ENCODE results near the gene FRMD5. TPM values are rescaled to one million over a fixed set of nuclear protein-coding genes. Genes with fewer than 3 reads are reported as not detected.

The FRMD5 gene
- total RNA-seq, 1 donor from 2014 or later = 9.9 TPM

DNA sequence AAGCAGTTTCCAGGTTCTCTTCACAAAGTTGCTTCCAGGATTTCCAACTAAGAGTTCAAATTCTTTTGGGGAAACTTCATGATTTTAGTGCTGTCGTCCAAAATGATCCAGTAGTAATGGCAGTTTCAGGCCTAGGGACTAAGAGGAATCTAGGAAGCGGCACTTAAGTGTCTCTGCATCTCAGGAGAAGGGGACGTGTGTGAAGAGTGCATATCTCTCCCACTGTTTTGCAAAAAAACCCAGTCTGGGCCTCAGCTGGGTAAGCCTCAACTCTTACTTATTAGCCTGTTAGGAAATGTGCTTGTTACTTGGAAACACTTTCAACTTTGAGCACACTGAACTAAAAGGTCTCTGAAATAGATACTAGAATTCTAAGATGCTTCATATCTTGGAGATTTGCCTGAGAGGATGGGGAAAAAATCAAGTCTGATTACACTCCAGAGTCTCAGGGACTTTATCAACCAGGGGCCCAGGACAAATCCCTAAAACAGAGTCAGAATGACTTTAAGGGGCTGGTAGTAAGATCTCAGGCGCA is 286.5 kb downstream of the FRMD5 start:
- TF ChIP-seq, protein P1, sequence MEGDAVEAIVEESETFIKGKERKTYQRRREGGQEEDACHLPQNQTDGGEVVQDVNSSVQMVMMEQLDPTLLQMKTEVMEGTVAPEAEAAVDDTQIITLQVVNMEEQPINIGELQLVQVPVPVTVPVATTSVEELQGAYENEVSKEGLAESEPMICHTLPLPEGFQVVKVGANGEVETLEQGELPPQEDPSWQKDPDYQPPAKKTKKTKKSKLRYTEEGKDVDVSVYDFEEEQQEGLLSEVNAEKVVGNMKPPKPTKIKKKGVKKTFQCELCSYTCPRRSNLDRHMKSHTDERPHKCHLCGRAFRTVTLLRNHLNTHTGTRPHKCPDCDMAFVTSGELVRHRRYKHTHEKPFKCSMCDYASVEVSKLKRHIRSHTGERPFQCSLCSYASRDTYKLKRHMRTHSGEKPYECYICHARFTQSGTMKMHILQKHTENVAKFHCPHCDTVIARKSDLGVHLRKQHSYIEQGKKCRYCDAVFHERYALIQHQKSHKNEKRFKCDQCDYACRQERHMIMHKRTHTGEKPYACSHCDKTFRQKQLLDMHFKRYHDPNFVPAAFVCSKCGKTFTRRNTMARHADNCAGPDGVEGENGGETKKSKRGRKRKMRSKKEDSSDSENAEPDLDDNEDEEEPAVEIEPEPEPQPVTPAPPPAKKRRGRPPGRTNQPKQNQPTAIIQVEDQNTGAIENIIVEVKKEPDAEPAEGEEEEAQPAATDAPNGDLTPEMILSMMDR (IDR thresholded peaks at IDR 0.05; ENCODE audit: insufficient read depth, low read length, poor library complexity, severe bottlenecking) = no peak
- no peak overlapping the region for H3K4me3 ChIP-seq (ENCODE audit: low read depth, low read length)
- DNase-seq (ENCODE audit: low read depth) = no peak
- H3K27me3 ChIP-seq (ENCODE audit: control insufficient read depth, insufficient read depth, low read length) = no peaks in the 10 kb centered on the region
- H3K36me3 ChIP-seq (ENCODE audit: control insufficient read depth, insufficient read depth, low read length) = no peaks in the 10 kb centered on the region

DNA sequence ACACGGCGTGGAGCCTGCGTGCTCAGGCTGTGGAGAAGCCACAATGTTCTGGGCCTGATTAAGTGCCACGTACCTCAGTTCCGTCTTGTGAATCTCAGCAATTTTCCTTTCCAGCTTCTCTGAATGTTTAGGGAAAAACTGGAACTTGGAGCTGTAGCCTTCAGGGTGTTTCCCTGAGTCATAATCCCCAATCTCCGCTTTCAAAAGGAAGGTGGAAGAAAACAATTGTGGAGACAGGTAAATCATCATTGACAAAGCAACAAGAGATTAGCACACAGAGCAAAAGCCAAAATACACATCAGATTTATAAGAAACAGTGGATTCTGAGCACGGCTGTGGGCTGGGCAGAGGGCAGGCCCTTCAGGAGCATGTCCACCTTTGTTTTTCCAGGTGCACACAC is 289.3 kb downstream of the FRMD5 start:
- no peak for DNase-seq (ENCODE audit: low read depth)
- Histone ChIP-seq H3K4me3 (ENCODE audit: low read depth, low read length) (no peak overlapping the region), H3K27me3 (ENCODE audit: control insufficient read depth, insufficient read depth, low read length) (no peaks in the 10 kb centered on the region), H3K36me3 (ENCODE audit: control insufficient read depth, insufficient read depth, low read length) (peaks cover 1% of the 10 kb centered on the region)
- TF ChIP-seq, protein P1 (IDR thresholded peaks at IDR 0.05; ENCODE audit: insufficient read depth, low read length, poor library complexity, severe bottlenecking) = no peak

DNA sequence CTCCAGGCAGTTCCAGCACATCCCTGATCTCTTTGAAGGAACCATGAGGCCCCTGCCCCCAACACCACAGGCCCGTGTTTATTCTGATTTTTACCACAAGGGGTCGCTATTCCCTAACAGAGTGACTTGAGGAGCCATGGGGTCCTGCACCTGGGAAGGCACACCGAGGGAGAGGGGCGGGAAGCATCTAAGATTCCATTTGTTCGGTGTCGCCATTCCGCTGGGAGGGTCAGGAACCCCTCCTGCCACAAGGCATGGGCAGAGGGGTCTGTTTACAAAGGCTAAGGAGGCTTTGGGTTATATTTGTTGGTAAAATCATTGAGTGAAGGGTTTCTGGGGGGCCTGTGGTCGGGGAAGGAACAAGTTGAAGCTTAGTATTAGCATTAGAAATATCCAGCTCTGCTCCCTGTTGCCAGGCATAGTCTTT is 291.2 kb downstream of the FRMD5 start:
- H3K4me3 ChIP-seq (ENCODE audit: low read depth, low read length) = no peak overlapping the region
- no peaks in the 10 kb centered on the region for H3K27me3 ChIP-seq (ENCODE audit: control insufficient read depth, insufficient read depth, low read length)
- TF ChIP-seq, protein P1 (IDR thresholded peaks at IDR 0.05; ENCODE audit: insufficient read depth, low read length, poor library complexity, severe bottlenecking) = peak; percentile 80
- DNase-seq (ENCODE audit: low read depth) = no peak
- peaks cover 1% of the 10 kb centered on the region for H3K36me3 ChIP-seq (ENCODE audit: control insufficient read depth, insufficient read depth, low read length)

DNA sequence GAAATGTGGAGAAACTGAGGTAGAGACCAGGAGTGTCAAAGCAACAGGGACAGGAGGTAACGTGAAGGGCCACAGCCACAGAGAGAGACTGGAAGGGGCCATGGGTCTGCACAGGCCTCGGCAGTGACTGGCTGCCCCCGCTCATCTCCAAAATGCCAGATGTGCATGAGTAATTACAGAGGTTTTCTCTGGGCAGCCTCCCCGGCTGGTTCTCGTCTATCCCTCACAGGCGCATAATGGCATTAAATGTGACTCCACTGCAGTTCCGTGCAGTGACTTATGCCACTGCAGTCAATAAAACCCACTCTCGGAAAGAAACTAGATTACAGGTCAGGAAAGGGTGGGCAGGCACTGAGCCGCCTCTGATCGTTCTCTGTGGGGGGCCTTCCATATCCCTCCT is 293.6 kb downstream of the FRMD5 start:
- TF ChIP-seq, protein P1 (IDR thresholded peaks at IDR 0.05; ENCODE audit: insufficient read depth, low read length, poor library complexity, severe bottlenecking) = no peak
- no peak for DNase-seq (ENCODE audit: low read depth)
- H3K36me3 ChIP-seq (ENCODE audit: control insufficient read depth, insufficient read depth, low read length) = peaks cover 1% of the 10 kb centered on the region
- no peaks in the 10 kb centered on the region for H3K27me3 ChIP-seq (ENCODE audit: control insufficient read depth, insufficient read depth, low read length)
- H3K4me3 ChIP-seq (ENCODE audit: low read depth, low read length) = no peak overlapping the region

DNA sequence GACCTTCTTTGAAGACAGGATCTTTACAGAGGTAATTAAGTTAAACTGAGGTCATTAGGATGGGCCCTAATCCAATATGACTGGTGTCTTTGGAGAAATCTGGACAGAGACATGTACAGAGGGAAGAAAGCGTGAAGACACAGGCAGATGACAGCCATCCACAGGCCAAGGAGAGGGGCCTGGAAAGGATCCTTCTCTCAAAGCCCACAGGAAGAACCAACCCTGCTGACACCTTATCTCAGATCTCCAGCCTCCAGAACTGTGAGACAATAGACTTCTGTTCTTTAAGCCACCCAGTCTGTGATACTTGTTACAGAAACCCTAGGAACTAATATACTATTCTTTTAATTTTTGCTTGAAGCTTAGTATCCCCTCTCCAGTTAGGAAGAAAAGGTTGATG is 294.1 kb downstream of the FRMD5 start:
- H3K27me3 ChIP-seq (ENCODE audit: control insufficient read depth, insufficient read depth, low read length) = no peaks in the 10 kb centered on the region
- no peak for DNase-seq (ENCODE audit: low read depth)

More for the DNA sequence above, 294.1 kb downstream of the FRMD5 start:
- TF ChIP-seq, protein P1 (IDR thresholded peaks at IDR 0.05; ENCODE audit: insufficient read depth, low read length, poor library complexity, severe bottlenecking) = no peak
- Histone ChIP-seq H3K36me3 (ENCODE audit: control insufficient read depth, insufficient read depth, low read length) (peaks cover 1% of the 10 kb centered on the region), H3K4me3 (ENCODE audit: low read depth, low read length) (no peak overlapping the region)
